K562 (cell line): Measurements from ENCODE around the gene COL7A1. TPM values are rescaled to one million over a fixed set of nuclear protein-coding genes. Genes with fewer than 3 reads are reported as not detected.

ENCODE experiments used
- ATAC-seq: fragments of 200-7000 bp; cut with Tn5 transposase; 3 replicates; pipeline ENCODE4 v1.9.1; 2020; ENCODE audit warnings: moderate library complexity
- BruUV-seq: library from RNA; stranded (reverse); fragments of 400-500 nt; replicated peaks from 2 replicates; lab custom pipeline; 2021; lab: Mats Ljungman, UMichigan
- CTCF ChIA-PET: fragments of 300-600 bp; formaldehyde crosslinking; extraction: SDS; loops from one replicate; lab custom pipeline; 2021; ENCODE audit warnings: low intra/inter-chr PET ratio; lab: Yijun Ruan, JAX
- POLR2A ChIA-PET: fragments of 300-600, 350-650 bp; sonication (Branson Sonifier 250); formaldehyde crosslinking; extraction: SDS; loops from one replicate; lab custom pipeline; 2021; ENCODE audit warnings: antibody characterized with exemption, inconsistent platforms; lab: Yijun Ruan, JAX
- DNase-seq, 4 experiments: peaks; one replicate each; pipeline versions ENCODE4 v3.0.0 to v3.0.0-alpha.2; 2011 to 2018; ENCODE audit warnings: low spot score in 3 of 4, mixed read lengths in 3 of 4; ENCODE audit errors: extremely low read depth in 1 of 4
- FAIRE-seq: peaks from 2 replicates; lab custom pipeline; 2011; peaks lifted over from hg19 to GRCh38; lab: Jason Lieb, UNC
- H2AFZ ChIP-seq: 2 replicates; pipeline ENCODE4 v1.6.0; 2011; ENCODE audit warnings: low read depth, low read length, control low read depth, inconsistent platforms
- H3K27ac ChIP-seq: fragments of 200-600 bp; 3 replicates; pipeline ENCODE4 v1.8.0; 2011; ENCODE audit warnings: low read depth, mild to moderate bottlenecking, control low read depth, inconsistent platforms, low read length, moderate library complexity, mixed read lengths; ENCODE audit errors: extremely low read depth
- H3K27me3 ChIP-seq, 2 experiments: fragments of 300-600 bp in 1 of 2; 2 replicates in 1 of 2; 3 replicates in 1 of 2; pipeline versions ENCODE4 v1.6.0 to v1.8.0; 2011; ENCODE audit warnings: inconsistent platforms in 2 of 2, low read length in 2 of 2, mild to moderate bottlenecking in 1 of 2, mixed read lengths in 1 of 2, moderate library complexity in 1 of 2; ENCODE audit not compliant: control insufficient read depth in 2 of 2, insufficient read depth in 2 of 2
- H3K36me3 ChIP-seq: fragments of 300-600 bp; 3 replicates; pipeline ENCODE4 v1.8.0; 2011; ENCODE audit warnings: mild to moderate bottlenecking, low read length, inconsistent platforms; ENCODE audit not compliant: control insufficient read depth, insufficient read depth
- H3K4me1 ChIP-seq, 2 experiments: fragments of 200-600 bp in 1 of 2; replicated peaks in 1 of 2; 2 replicates in 1 of 2; 3 replicates in 1 of 2; pipeline versions ENCODE4 v1.5.1 to v1.8.0; 2011; ENCODE audit warnings: inconsistent platforms in 2 of 2, low read length in 2 of 2, mild to moderate bottlenecking in 1 of 2, mixed read lengths in 1 of 2, moderate library complexity in 1 of 2; ENCODE audit not compliant: control insufficient read depth in 2 of 2, insufficient read depth in 2 of 2
- H3K4me2 ChIP-seq: 2 replicates; pipeline ENCODE4 v1.6.1; 2011; ENCODE audit warnings: low read length, control low read depth, inconsistent platforms, mixed read lengths; ENCODE audit not compliant: insufficient read depth
- H3K4me3 ChIP-seq: fragments of 200-600 bp; sonication (generic), shearing (Covaris generic); 2 replicates; pipeline ENCODE4 v1.5.1; 2016; ENCODE audit warnings: control low read depth, inconsistent platforms
- H3K79me2 ChIP-seq: fragments of 200-600 bp; 3 replicates; pipeline ENCODE4 v1.8.0; 2011; ENCODE audit warnings: low read length, inconsistent platforms; ENCODE audit not compliant: control insufficient read depth, insufficient read depth
- H3K9ac ChIP-seq, 2 experiments: 2 replicates each; pipeline versions ENCODE4 v1.6.0 to v1.6.1; 2011; ENCODE audit warnings: low read depth in 2 of 2, low read length in 2 of 2, control low read depth in 1 of 2, inconsistent platforms in 1 of 2, mild to moderate bottlenecking in 1 of 2, mixed read lengths in 1 of 2; ENCODE audit not compliant: insufficient read depth in 1 of 2
- H3K9me1 ChIP-seq: one replicate; pipeline ENCODE4 v1.6.0; 2011; ENCODE audit warnings: inconsistent platforms, mild to moderate bottlenecking, low read length, moderate library complexity; ENCODE audit not compliant: control insufficient read depth, insufficient read depth
- H3K9me3 ChIP-seq: replicated peaks from 2 replicates; pipeline ENCODE4 v1.5.1; 2011; ENCODE audit warnings: low read depth, low read length, inconsistent platforms; ENCODE audit not compliant: control insufficient read depth, insufficient read depth
- H4K20me1 ChIP-seq: replicated peaks from 2 replicates; pipeline ENCODE4 v1.6.1; 2011; ENCODE audit warnings: low read length, inconsistent platforms, mixed read lengths; ENCODE audit not compliant: control insufficient read depth, insufficient read depth
- CREB1 ChIP-seq, 2 experiments: sonication (generic) in 1 of 2; formaldehyde crosslinking in 1 of 2; IDR thresholded peaks; 2 replicates each; pipeline versions ENCODE4 v1.6.1 to v1.8.0; 2012 to 2022; ENCODE audit warnings: inconsistent platforms in 1 of 2, mild to moderate bottlenecking in 1 of 2, missing genetic modification reagents in 1 of 2, moderate library complexity in 1 of 2
- DPF2 ChIP-seq: fragments of 450-650 bp; IDR thresholded peaks from 2 replicates; pipeline ENCODE4 v1.6.1; 2016
- FOXJ3 ChIP-seq: sonication (generic); formaldehyde crosslinking; IDR thresholded peaks from 2 replicates; pipeline ENCODE4 v1.4.0; 2020; ENCODE audit warnings: mild to moderate bottlenecking, missing genetic modification reagents
- NFIC ChIP-seq: fragments of 450-650 bp; IDR thresholded peaks from 2 replicates; pipeline ENCODE4 v1.6.1; 2017; ENCODE audit warnings: mild to moderate bottlenecking, inconsistent platforms
- NFYB ChIP-seq: IDR thresholded peaks from 2 replicates; pipeline ENCODE4 v1.6.1; 2011; ENCODE audit warnings: mild to moderate bottlenecking, moderate library complexity; ENCODE audit not compliant: insufficient read length; ENCODE audit errors: extremely low read depth
- PML ChIP-seq: IDR thresholded peaks from 2 replicates; pipeline ENCODE4 v1.6.1; 2012; ENCODE audit warnings: low read length, inconsistent platforms
- RNF2 ChIP-seq: sonication (generic); IDR thresholded peaks from 2 replicates; pipeline ENCODE4 v1.6.1; 2016
- SIN3B ChIP-seq: fragments of 450-650 bp; IDR thresholded peaks from 2 replicates; pipeline ENCODE4 v1.6.1; 2017; ENCODE audit warnings: low read depth, mild to moderate bottlenecking, moderate library complexity
- THRA ChIP-seq: fragments of 450-650 bp; IDR thresholded peaks from 2 replicates; pipeline ENCODE4 v1.6.1; 2017; ENCODE audit warnings: mild to moderate bottlenecking, moderate library complexity
- ZNF263 ChIP-seq: sonication (generic); formaldehyde crosslinking; IDR thresholded peaks from 2 replicates; pipeline ENCODE4 v1.8.0; 2022; ENCODE audit warnings: mild to moderate bottlenecking, missing genetic modification reagents, borderline replicate concordance
- ZNF408 ChIP-seq: fragments of 250-450 bp; sonication (Bioruptor Pico); IDR thresholded peaks from 2 replicates; pipeline ENCODE4 v1.4.0; 2020; ENCODE audit warnings: low read depth, mild to moderate bottlenecking, moderate library complexity
- WGBS: fragments of 100-300 bp; shearing (Covaris generic); methylation state at CpG from one replicate; pipeline ENCODE4 v1.1.6; 2016; ENCODE audit warnings: low coverage, mixed read lengths; ENCODE audit not compliant: insufficient coverage; ENCODE audit errors: missing lambda C conversion rate; 5-methylcytosine and 5-hydroxymethylcytosine counted together
- in situ Hi-C: fragments of 300-500 bp; cut with MboI; formaldehyde crosslinking; loops from 4 replicates; pipeline ENCODE4 v1.15.0; 2018; ENCODE audit warnings: inconsistent platforms, mixed read lengths
- intact Hi-C: fragments of 100-400 bp; cut with micrococcal nuclease; formaldehyde crosslinking; loops from 2 replicates; pipeline ENCODE4 v1.14.2; 2022
- polyA plus RNA-seq, 8 experiments: library from polyadenylated mRNA; depleted of rRNA in 4 of 8; stranded (reverse) in 5 of 8; unstranded in 3 of 8; fragments of >200 nt; fragmentation: Nextera tagmentation in 2 of 8; fragmentation: Illumina TruSeq in 1 of 8; extraction: Ambion mirVana in 2 of 8; extraction: Trizol in 1 of 8; gene quantifications; 2 replicates each; pipeline versions ENCODE4 v1.2.1 to v1.2.3, GENCODE V29; 2011 to 2014; ENCODE audit warnings: inconsistent platforms in 1 of 8, missing spikeins in 1 of 8
- total RNA-seq, 7 experiments: library from RNA; depleted of rRNA in 6 of 7; stranded (reverse); fragments of >200 nt in 6 of 7; fragmentation: Illumina TruSeq in 2 of 7; extraction: Trizol in 2 of 7; gene quantifications; 2 replicates each; pipeline versions ENCODE4 v1.2.1 to v1.2.3, GENCODE V29; 2011 to 2021; ENCODE audit warnings: low replicate concordance in 1 of 7
- TF ChIP-seq, protein P1 (sequence below): sonication (generic); formaldehyde crosslinking; IDR thresholded peaks from 2 replicates; pipeline ENCODE4 v1.8.0; 2022; ENCODE audit warnings: mild to moderate bottlenecking, missing genetic modification reagents

The COL7A1 gene
- total and polyA plus RNA-seq, 9 of the 15 experiments (the other 6 are each of a cell fraction or from before 2014, with no cell fraction given) = 0.09 to 0.66 (median 0.35) TPM; not detected in 3

DNA sequence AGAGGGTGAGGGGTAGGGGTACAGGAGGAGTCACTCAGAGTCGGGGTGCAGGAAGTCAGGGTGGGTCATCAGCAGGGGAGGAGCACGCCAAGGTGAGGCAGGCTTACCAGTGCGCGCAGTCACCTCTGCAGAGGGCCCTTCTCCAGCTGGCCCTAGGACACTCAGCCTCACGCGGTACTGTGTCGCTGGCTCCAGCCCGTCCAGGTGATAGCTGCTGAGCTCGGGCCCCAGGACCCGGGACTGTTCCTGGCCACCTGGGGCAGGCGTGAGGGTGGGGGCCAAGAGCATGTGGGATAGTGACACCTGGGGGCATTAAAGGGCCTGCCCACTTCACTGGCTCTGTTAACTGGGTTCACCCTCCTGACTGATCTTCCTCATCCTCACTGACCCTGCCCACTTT lies 7.4 kb downstream of the COL7A1 start:
- no peak overlapping the region for H3K4me3 ChIP-seq
- intact Hi-C loops = no loop called here
- peaks cover 0 to 20% of the 10 kb centered on the region in 2 experiments; a peak in 2 of 5 replicates for H3K4me1 ChIP-seq
- H3K9me1 ChIP-seq = no peaks in the 10 kb centered on the region
- FAIRE-seq = no peak
- no peaks in the 10 kb centered on the region for H3K79me2 ChIP-seq
- no peak overlapping the region for H2AFZ ChIP-seq
- H3K9me3 ChIP-seq = no peaks in the 10 kb centered on the region
- peaks cover 0 to 31% of the 10 kb centered on the region in 2 experiments; a peak in 3 of 5 replicates for H3K27me3 ChIP-seq
- in situ Hi-C loops = no loop called here
- BruUV-seq = no TSS peak
- H4K20me1 ChIP-seq = no peaks in the 10 kb centered on the region; the same call in 1 of the 2 replicates
- peak overlapping the region in 1 of 2 experiments; percentile 40; a peak in 1 of 4 replicates for H3K9ac ChIP-seq
- CTCF ChIA-PET = no interaction called here
- 39% methylated on average over 9 of the region's 11 CpGs for WGBS
- TF ChIP-seq ZNF263 (CRISPR knock-in tag) = no peak
- TF ChIP-seq NFYB = no peak
- TF ChIP-seq ZNF408 (CRISPR knock-in tag) = no peak
- TF ChIP-seq, protein P1, sequence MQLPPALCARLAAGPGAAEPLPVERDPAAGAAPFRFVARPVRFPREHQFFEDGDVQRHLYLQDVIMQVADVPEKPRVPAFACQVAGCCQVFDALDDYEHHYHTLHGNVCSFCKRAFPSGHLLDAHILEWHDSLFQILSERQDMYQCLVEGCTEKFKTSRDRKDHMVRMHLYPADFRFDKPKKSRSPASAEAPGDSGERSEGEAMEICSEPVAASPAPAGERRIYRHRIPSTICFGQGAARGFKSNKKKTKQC (CRISPR knock-in tag) = no peak
- TF ChIP-seq CREB1 (IDR thresholded peaks at IDR 0.05) = no peak
- TF ChIP-seq CREB1 (CRISPR knock-in tag; IDR thresholded peaks at IDR 0.05) = no peak
- no peak for TF ChIP-seq SIN3B
- no peak for TF ChIP-seq PML
- no peak for TF ChIP-seq FOXJ3 (CRISPR knock-in tag)
- no peak for TF ChIP-seq THRA
- no peak for TF ChIP-seq NFIC
- TF ChIP-seq DPF2 = no peak
- no peak for TF ChIP-seq RNF2
- H3K27ac ChIP-seq = no peak overlapping the region
- ATAC-seq = no peak
- POLR2A ChIA-PET = interaction anchor here (0.6 to 1.2 kb wide), 2 partner anchors 9 to 34 kb away, joined by 3 to 4 read pairs; no protein-coding TSS in a partner anchor
- DNase-seq = no peak
- H3K4me2 ChIP-seq = no peak overlapping the region
- H3K36me3 ChIP-seq = no peaks in the 10 kb centered on the region
